HG03460 (cell line): ENCODE measurements around the gene MYO18B.

ENCODE experiments used
- ATAC-seq: cut with Tn5 transposase; IDR thresholded peaks from one replicate; pipeline ENCODE4 v1.9.1; 2021; ENCODE audit not compliant: unreplicated experiment

MYO18B gene

GRCh38 chr22:25772288-25772687, 30.3 kb downstream of the MYO18B start:
- no peak for ATAC-seq

- no peak for ATAC-seq
Observed at GRCh38 chr22:25774575-25775026, 32.6 kb downstream of the MYO18B start.

GRCh38 chr22:25775531-25775930, 33.5 kb downstream of the MYO18B start:
- ATAC-seq: no peak

- no peak for ATAC-seq
Observed at GRCh38 chr22:25777411-25777810, 35.4 kb downstream of the MYO18B start.

GRCh38 chr22:25777870-25778269, 35.9 kb downstream of the MYO18B start:
- ATAC-seq: no peak

GRCh38 chr22:25779426-25779825, 37.4 kb downstream of the MYO18B start:
- no peak for ATAC-seq

GRCh38 chr22:25779890-25780289, 37.9 kb downstream of the MYO18B start:
- no peak for ATAC-seq

GRCh38 chr22:25780673-25781072, 38.7 kb downstream of the MYO18B start:
- ATAC-seq: no peak

- no peak for ATAC-seq
Observed at GRCh38 chr22:25781801-25782200, 39.8 kb downstream of the MYO18B start.

- ATAC-seq: no peak
Observed at GRCh38 chr22:25782831-25783230, 40.8 kb downstream of the MYO18B start.

- ATAC-seq: no peak
Observed at GRCh38 chr22:25783856-25784255, 41.9 kb downstream of the MYO18B start.

GRCh38 chr22:25786165-25786564, 44.2 kb downstream of the MYO18B start:
- no peak for ATAC-seq

GRCh38 chr22:25791556-25791955, 49.6 kb downstream of the MYO18B start:
- no peak for ATAC-seq

GRCh38 chr22:25795478-25795877, 53.5 kb downstream of the MYO18B start:
- no peak for ATAC-seq

GRCh38 chr22:25797498-25798290, 55.7 kb downstream of the MYO18B start:
- no peak for ATAC-seq

- no peak for ATAC-seq
Observed at GRCh38 chr22:25800766-25801165, 58.8 kb downstream of the MYO18B start.

GRCh38 chr22:25802018-25802417, 60.0 kb downstream of the MYO18B start:
- no peak for ATAC-seq

GRCh38 chr22:25804676-25805075, 62.7 kb downstream of the MYO18B start:
- ATAC-seq: no peak

GRCh38 chr22:25806579-25806978, 64.6 kb downstream of the MYO18B start:
- no peak for ATAC-seq

- no peak for ATAC-seq
Observed at GRCh38 chr22:25814685-25815084, 72.7 kb downstream of the MYO18B start.

- no peak for ATAC-seq
Observed at GRCh38 chr22:25815561-25815960, 73.6 kb downstream of the MYO18B start.

- no peak for ATAC-seq
Observed at GRCh38 chr22:25816522-25817059, 74.6 kb downstream of the MYO18B start.
